HUES48 (cell line): ENCODE data around the gene TSSK1B.
"Not testable (repeated sequence)": the region's sequence is repeated elsewhere in the genome, so short reads cannot be mapped to it uniquely, and the experiment has no call there.

Experiments used
- H3K27ac ChIP-seq: one replicate; pipeline ENCODE4 v1.7.0; 2013; ENCODE audit warnings: low read depth, low read length, inconsistent platforms
- H3K27me3 ChIP-seq: 2 replicates; pipeline ENCODE4 v1.6.1; 2013; ENCODE audit warnings: mild to moderate bottlenecking, low read length; ENCODE audit not compliant: control insufficient read depth, insufficient read depth
- H3K36me3 ChIP-seq: 2 replicates; pipeline ENCODE4 v1.6.1; 2013; ENCODE audit warnings: low read length; ENCODE audit not compliant: control insufficient read depth, insufficient read depth
- H3K4me1 ChIP-seq: 2 replicates; pipeline ENCODE4 v1.6.1; 2013; ENCODE audit warnings: mild to moderate bottlenecking, low read length; ENCODE audit not compliant: control insufficient read depth, insufficient read depth
- H3K4me3 ChIP-seq: 2 replicates; pipeline ENCODE4 v1.5.1; 2013; ENCODE audit warnings: mild to moderate bottlenecking, low read depth, low read length
- H3K9ac ChIP-seq: 2 replicates; pipeline ENCODE4 v1.6.1; 2013; ENCODE audit warnings: mild to moderate bottlenecking, low read depth, low read length, moderate library complexity
- H3K9me3 ChIP-seq: 2 replicates; pipeline ENCODE4 v1.6.1; 2013; ENCODE audit warnings: low read length; ENCODE audit not compliant: control insufficient read depth, insufficient read depth

The TSSK1B gene

GRCh38 chr5:113397986-113398385 lies 36.8 kb downstream of the TSSK1B start:
- not testable (repeated sequence) for H3K9ac ChIP-seq, H3K36me3 ChIP-seq, H3K27me3 ChIP-seq, H3K4me3 ChIP-seq, H3K27ac ChIP-seq, H3K9me3 ChIP-seq, H3K4me1 ChIP-seq

GRCh38 chr5:113397046-113397445 lies 37.7 kb downstream of the TSSK1B start:
- H3K4me1 ChIP-seq = no peaks in the 10 kb centered on the region
- no peak overlapping the region for H3K9ac ChIP-seq
- H3K36me3 ChIP-seq = no peaks in the 10 kb centered on the region
- H3K27ac ChIP-seq = no peak overlapping the region
- H3K9me3 ChIP-seq = no peaks in the 10 kb centered on the region
- no peak overlapping the region for H3K4me3 ChIP-seq
- H3K27me3 ChIP-seq = no peaks in the 10 kb centered on the region

GRCh38 chr5:113394658-113395057 lies 40.1 kb downstream of the TSSK1B start:
- Histone ChIP-seq H3K4me1 (no peaks in the 10 kb centered on the region), H3K9me3 (no peaks in the 10 kb centered on the region), H3K4me3 (no peak overlapping the region), H3K36me3 (no peaks in the 10 kb centered on the region), H3K9ac (no peak overlapping the region), H3K27me3 (no peaks in the 10 kb centered on the region), H3K27ac (no peak overlapping the region)

GRCh38 chr5:113390224-113390623 lies 44.6 kb downstream of the TSSK1B start:
- Histone ChIP-seq H3K9ac (no peak overlapping the region), H3K4me3 (no peak overlapping the region), H3K9me3 (no peaks in the 10 kb centered on the region), H3K27ac (no peak overlapping the region), H3K36me3 (no peaks in the 10 kb centered on the region), H3K27me3 (no peaks in the 10 kb centered on the region), H3K4me1 (no peaks in the 10 kb centered on the region)

- Histone ChIP-seq H3K4me3 (no peak overlapping the region), H3K9me3 (no peaks in the 10 kb centered on the region), H3K27me3 (no peaks in the 10 kb centered on the region), H3K36me3 (no peaks in the 10 kb centered on the region), H3K4me1 (no peaks in the 10 kb centered on the region), H3K27ac (no peak overlapping the region), H3K9ac (no peak overlapping the region)
Observed at GRCh38 chr5:113389116-113389515, 45.7 kb downstream of the TSSK1B start.

GRCh38 chr5:113387844-113388243 lies 46.9 kb downstream of the TSSK1B start:
- Histone ChIP-seq H3K36me3 (no peaks in the 10 kb centered on the region), H3K27me3 (no peaks in the 10 kb centered on the region), H3K4me1 (no peaks in the 10 kb centered on the region), H3K27ac (no peak overlapping the region), H3K4me3 (no peak overlapping the region), H3K9me3 (no peaks in the 10 kb centered on the region), H3K9ac (no peak overlapping the region)

GRCh38 chr5:113384782-113385285 lies 50.0 kb downstream of the TSSK1B start:
- no peaks in the 10 kb centered on the region for H3K4me1 ChIP-seq
- H3K4me3 ChIP-seq = no peak overlapping the region
- no peak overlapping the region for H3K9ac ChIP-seq
- no peaks in the 10 kb centered on the region for H3K27me3 ChIP-seq
- H3K9me3 ChIP-seq = no peaks in the 10 kb centered on the region
- H3K36me3 ChIP-seq = no peaks in the 10 kb centered on the region
- H3K27ac ChIP-seq = no peak overlapping the region

- Histone ChIP-seq H3K9me3 (no peaks in the 10 kb centered on the region), H3K4me3 (no peak overlapping the region), H3K36me3 (no peaks in the 10 kb centered on the region), H3K9ac (no peak overlapping the region), H3K4me1 (peaks cover 5% of the 10 kb centered on the region; the same call in 1 of the 2 replicates), H3K27ac (no peak overlapping the region), H3K27me3 (no peaks in the 10 kb centered on the region)
Observed at GRCh38 chr5:113382731-113383130, 52.1 kb downstream of the TSSK1B start.
